HG02870 (cell line): ENCODE measurements around the gene RNF214.
A peak's percentile ranks its signal among the peaks of the same experiment; 100 is the strongest.
"Not testable (repeated sequence)": the region's sequence is repeated elsewhere in the genome, so short reads cannot be mapped to it uniquely, and the experiment has no call there.

Source experiments
- ATAC-seq: cut with Tn5 transposase; IDR thresholded peaks from one replicate; pipeline ENCODE4 v1.9.1; 2021; ENCODE audit warnings: mild to moderate bottlenecking, moderate library complexity; ENCODE audit not compliant: unreplicated experiment

Gene RNF214

DNA sequence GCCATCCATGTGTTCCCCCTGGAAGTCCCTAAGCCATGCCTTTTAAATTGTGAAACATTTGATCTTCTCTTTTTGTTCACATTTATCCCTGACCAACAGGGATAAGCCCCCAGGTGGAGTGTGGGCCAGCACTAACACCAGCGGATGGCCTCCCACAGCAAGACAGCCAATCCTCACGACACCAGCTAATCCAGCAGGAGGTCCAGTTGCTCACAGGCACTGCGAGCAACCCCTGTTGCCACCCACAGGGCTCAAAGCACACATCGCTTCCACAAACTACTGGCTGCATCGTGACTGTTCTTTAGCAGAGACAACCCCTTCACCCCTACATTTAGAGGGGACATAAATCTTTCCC, 2.6 kb upstream of the RNF214 start:
- no peak for ATAC-seq

DNA sequence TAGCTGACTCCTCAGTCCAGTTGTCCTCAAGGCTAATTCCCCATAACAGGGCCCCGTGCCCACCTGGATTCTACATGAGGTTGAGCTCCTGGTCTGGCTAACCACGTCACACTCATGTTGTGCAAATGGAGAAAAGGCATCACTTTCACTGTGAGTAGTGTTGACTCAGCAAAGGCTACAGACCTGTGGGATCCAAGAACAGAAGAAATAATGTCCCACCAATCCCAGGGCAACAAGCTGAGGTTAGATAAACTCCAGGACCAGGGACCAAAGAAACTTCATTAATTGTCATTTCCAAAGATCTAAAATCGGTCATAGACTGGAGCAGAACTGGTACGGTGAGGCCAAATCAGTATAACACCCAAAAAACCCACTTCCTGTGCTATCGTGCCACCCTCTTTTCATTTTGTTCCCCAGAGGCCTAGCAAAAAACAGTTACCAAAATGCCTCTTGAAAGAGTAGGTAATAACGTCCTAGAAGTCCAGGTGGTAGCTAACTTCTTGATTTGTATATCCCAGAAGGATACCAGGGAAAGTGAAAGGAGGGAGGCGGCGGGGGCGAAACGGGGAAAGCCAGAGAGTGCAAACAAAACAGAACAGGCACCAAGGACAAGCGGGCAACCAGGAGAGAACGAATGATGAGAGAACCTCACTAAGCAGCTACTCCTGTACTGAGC, 2.0 kb upstream of the RNF214 start:
- ATAC-seq, result peak; percentile 33

GRCh38 chr11:117230999-117231841, 1.3 kb upstream of the RNF214 start:
- no peak for ATAC-seq

- no peak for ATAC-seq
These were observed 704 bp upstream of the RNF214 start, which contains the start of gene PCSK7 for GRCh38 chr11:117231842-117232091. Gene PCSK7 (minus strand): TSS chr11:117232073. CDS start chr11:117229844, 2,229 bp downstream.

DNA sequence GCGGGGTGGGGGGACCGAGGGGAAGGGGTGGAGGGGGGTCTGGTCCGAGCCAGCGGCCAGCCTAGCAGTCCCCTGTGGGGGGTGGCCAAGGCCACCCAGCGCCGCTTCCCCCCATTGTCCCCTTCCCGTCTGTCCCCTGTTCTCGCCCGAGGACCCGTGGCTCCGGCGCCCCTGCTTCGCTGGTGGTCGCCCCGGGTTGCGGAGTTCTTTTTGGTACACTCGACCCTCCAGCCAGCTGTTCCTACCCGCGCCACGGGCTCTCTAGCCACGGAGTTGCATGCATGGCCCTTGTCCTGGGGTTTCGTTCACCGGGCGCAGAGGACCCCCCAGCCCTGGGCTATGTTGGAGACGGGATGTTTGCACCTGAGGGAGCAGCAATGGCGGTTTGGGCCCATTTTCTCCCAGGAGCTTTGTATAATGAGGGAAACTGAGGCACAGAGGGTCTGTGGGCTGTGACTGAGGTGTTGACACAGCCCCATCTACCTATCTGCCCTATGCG, 489 bp downstream of the RNF214 start:
- no peak for ATAC-seq

- ATAC-seq, result no peak
These were observed 5.8 kb downstream of the RNF214 start for GRCh38 chr11:117238221-117238620.

DNA sequence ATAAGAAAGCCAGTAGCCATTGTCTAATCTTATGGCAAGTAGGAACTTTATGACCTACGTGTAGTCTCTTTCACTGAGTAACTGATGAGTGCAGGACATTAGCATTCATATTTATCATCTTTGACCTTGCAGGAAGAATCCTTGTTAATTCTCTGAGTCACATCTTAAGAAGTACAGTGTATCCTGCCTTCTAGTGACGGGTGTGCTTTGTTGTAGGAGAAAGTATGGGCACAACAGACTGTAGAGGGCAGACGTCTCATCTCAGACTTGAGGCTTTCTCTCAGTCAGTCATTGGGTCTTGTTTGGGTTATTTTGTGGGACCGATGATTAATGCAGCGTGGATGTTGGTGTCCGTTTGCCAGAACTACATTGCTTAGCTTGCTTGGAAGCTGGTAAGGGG, 6.8 kb downstream of the RNF214 start:
- no peak for ATAC-seq

DNA sequence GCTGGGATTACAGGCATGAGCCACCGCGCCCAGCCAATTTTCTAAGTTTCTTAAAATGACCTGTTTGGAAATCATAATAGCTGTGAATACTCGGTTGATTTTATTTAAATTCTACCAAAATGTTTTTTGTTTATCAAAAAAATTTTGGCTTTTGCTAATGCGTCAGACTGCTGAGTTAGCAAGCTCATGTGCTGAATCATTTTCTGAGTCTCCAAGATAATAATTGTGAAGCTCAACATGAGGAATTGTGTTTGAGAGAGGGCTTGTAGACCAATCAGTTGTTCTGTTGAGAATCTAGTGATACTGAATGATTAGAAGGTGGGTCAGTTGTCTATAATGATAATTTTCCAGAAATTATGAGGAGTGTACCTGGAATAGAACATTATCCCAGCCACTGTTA, 15.9 kb downstream of the RNF214 start:
- ATAC-seq, result no peak

GRCh38 chr11:117249571-117249970, 17.1 kb downstream of the RNF214 start:
- no peak for ATAC-seq

DNA sequence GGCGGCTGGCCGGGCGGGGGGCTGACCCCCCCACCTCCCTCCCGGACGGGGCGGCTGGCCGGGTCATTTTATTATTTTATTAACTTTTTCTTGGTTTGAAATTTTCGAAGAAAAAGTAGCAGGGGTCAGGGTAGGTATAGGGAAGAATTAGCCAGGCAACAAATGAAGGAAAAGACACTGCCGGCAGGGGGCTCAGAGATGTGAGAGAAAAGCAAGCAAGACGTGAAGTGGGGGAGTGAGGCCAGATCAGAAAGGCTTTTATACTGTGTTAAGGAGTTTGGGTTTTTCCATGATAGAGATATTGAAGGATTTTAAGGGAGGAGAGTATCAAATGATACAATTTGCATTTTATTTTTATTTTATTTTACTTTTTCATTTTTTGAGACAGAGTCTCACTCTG, 19.0 kb downstream of the RNF214 start:
- no peak for ATAC-seq

- ATAC-seq, result no peak
These were observed 23.5 kb downstream of the RNF214 start for GRCh38 chr11:117255966-117256365.

GRCh38 chr11:117256573-117256972, 24.1 kb downstream of the RNF214 start:
- no peak for ATAC-seq

GRCh38 chr11:117258576-117258975, 26.1 kb downstream of the RNF214 start:
- no peak for ATAC-seq

DNA sequence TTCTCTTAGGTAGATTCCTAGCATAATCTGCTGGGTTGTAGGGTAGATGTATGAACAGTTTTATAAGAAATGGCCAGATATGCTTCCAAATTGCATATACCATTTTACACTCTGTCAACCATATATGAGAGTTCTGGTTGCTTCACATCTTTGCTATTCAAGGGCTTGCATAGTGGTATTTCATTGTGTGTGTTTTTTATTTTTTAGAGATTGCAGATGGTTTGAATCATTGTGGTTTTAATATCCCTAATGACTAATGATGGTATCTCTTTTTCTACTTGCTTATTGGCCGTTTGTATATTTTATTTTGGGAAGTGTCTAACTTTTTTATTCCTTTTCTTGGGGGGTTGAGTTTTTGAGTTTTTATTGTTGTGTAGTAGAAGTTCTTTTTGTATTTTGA, 26.9 kb downstream of the RNF214 start:
- no peak for ATAC-seq

DNA sequence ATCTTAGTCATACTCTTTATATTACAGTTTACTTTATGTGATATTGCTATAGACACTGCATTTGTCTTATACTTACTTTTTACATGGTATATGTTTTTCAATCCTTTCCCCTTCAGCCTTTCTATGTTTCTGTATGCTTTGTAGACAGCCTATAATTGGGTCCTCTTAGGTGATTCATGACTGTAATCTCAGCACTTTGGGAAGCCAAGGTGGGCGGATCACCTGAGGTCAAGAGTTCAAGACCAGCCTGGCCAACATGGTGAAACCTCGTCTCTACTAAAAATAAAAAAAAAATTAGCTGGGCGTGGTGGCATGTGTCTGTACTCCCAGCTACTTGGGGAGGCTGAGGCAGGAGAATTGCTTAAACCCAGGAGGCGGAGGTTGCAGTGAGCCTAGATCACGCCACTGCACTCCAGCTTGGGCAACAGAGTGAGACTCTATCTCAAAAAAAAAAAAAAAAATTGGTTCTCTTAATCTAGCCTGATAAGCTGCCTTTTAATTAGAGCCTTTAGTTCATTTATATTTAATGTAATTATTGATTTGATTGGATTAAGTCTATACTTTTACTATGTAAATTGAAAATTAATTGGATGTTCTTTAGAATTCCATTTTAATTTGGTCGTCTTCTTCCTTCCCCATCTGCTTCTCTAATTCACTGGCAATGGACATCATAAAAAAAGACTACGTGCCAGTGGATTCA, 32.3 kb downstream of the RNF214 start:
- not testable (repeated sequence) for ATAC-seq

- ATAC-seq, result no peak
These were observed 33.3 kb downstream of the RNF214 start for GRCh38 chr11:117265745-117266144.

DNA sequence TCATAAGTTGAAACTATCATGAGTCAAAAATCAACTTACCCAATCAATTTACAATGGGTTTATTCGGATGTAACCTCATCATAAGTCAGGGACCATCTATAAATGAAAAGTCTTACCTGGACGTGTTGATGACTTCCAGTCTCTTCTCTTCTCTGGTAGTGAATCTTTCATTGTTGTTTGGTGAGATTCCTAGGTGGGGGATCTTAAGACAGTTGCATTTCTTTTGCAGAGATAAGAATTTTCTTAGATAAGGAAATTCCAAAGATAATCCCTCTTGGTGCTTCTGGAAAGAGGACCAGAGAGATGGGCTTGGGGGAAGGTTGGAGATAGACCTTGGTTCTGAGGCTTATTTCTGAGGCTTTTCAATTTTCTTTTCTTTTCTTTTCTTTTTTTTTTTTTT, 37.4 kb downstream of the RNF214 start:
- ATAC-seq, result no peak

GRCh38 chr11:117271208-117271607, 38.7 kb downstream of the RNF214 start:
- no peak for ATAC-seq

DNA sequence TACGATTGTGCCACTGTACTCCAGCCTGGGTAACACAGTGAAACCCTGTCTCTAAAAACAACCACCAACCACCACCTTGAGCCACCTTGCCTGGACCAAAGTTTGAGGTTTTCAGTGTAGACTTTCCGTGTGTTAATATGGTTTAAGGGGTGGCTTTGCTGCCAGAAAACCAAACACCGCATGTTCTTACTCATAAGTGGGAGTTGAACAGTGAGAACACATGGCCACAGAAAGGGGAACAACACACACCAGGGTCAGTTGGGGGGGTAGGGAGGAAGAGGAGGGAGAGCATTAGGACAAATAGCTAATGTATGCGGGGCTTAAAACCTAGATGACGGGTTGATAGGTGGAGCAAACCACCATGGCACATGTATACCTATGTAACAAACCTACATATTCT, 39.7 kb downstream of the RNF214 start:
- not testable (repeated sequence) for ATAC-seq

DNA sequence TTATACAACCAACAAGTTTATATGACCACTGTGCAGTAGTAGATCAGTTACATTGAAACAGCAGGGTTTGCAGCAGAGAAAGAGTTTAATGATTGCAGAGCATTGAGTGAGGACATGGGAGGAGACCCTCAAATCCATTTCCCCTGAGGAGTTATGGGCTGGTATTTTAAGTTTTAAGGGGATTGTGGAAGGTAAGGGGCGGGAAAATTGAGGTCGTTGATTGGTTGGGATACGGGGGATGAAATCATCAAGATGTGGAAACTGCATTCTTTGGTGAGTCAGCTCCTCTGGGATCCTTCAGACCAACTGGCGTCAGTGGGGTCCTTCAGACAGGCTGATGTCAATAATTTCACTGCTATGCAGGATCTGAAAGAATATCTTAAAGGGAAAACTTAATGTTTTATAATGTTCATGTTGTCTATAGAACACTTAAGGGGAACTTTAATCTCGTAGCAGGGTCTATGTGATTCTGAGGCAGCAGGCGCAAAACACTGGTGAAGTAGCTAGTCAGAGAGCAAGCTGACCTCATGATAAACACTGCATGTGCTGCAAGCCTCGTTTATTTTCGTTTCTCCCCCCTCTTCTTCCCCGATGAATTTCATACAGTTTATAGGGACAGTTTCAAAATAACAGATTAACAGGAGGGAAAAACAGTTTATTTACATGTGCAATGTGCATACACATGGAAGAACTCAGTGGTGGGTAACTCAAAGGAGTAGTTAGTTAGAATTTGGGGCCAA, 41.2 kb downstream of the RNF214 start:
- no peak for ATAC-seq

DNA sequence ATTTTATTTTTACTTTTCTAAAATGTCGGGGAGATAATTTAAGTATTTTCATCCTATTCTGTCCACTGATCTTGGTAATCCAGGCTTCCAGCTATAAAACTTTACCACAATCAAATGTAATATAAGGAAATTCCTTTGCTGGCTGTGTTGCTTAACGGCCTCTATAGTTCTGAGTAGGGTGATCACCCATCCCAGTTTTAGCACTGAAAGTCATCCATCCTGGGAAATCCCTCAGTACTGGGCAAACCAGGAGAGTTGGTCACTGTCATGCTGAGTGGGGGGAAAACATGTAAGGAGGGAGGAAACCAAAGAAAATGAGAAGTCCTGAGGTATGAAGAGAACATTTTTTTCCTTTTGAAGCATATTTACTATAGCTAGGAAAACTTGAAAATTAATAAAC, 45.9 kb downstream of the RNF214 start:
- ATAC-seq, result no peak
